ENCODE measurements around the gene GNB5. TPM values are rescaled to one million over a fixed set of nuclear protein-coding genes. Genes with fewer than 3 reads are reported as not detected.

GNB5 gene
- total RNA-seq, 1 experiment from 2014 or later, result 29.8 TPM

DNA sequence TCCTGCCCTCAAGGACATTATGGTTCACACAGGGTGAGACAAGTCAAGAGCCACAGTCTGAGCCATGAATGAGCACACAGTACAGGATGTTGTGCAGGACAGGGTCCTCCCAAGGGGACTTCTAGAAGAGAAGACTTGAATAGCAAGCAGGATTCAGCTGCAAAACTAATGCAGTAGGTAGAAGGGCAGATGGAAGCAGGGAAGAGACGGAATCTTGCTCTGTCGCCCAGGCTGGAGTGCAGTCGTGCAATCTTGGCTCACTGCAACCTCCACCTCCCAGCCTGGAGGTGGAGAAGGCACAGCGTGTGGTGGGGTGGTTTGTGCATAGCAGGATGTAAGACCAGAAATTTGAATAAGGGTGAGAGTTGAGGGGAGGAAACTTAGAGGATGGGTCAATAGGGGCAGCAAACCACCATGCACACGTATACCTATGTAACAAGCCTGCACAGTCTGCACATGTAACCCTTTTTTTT lies 86.6 kb downstream of the GNB5 start:
- Histone ChIP-seq H4K5ac (ENCODE audit: insufficient read length, low read depth, low read length) (no peak overlapping the region), H3K4ac (ENCODE audit: low read depth, low read length) (no peak overlapping the region), H2AK5ac (ENCODE audit: insufficient read length, low read length) (no peak overlapping the region), H3T11ph (ENCODE audit: low read length) (no peak overlapping the region), H4K20me1 (ENCODE audit: control insufficient read depth, insufficient read depth, insufficient read length) (no peaks in the 10 kb centered on the region), H4K91ac (ENCODE audit: insufficient read length, low read depth, low read length) (no peak overlapping the region), H2BK5ac (ENCODE audit: insufficient read length, low read length) (no peak overlapping the region), H4K8ac (replicated peaks; ENCODE audit: insufficient read length, low read depth, low read length) (no peak overlapping the region), H3K23me2 (ENCODE audit: insufficient read length, low read depth, low read length, poor library complexity, severe bottlenecking) (no peaks in the 10 kb centered on the region), H3K9ac (ENCODE audit: extremely low read depth, insufficient read length, low read length) (no peak overlapping the region), H2BK120ac (ENCODE audit: low read depth, low read length, poor library complexity, severe bottlenecking) (no peak overlapping the region), H3K79me2 (ENCODE audit: insufficient read depth, low read length) (no peaks in the 10 kb centered on the region), H3K23ac (ENCODE audit: insufficient read length, low read depth, low read length) (no peak overlapping the region), H3K14ac (ENCODE audit: insufficient read depth, low read length) (no peak overlapping the region), H2BK15ac (ENCODE audit: low read depth, low read length) (no peak overlapping the region), H2BK20ac (ENCODE audit: low read depth, low read length, poor library complexity, severe bottlenecking) (no peak overlapping the region), H3K4me1 (ENCODE audit: insufficient read depth, low read length) (peaks cover 3% of the 10 kb centered on the region; the same call in 1 of the 2 replicates), H3K79me1 (ENCODE audit: insufficient read depth, low read depth, low read length, poor library complexity, severe bottlenecking) (no peaks in the 10 kb centered on the region), H3K27me3 (ENCODE audit: insufficient read depth, low read length) (no peaks in the 10 kb centered on the region), H3K27ac (ENCODE audit: insufficient read length, low read depth, low read length) (no peak overlapping the region), H2AFZ (ENCODE audit: low read length) (no peak overlapping the region), H3K9me3 (ENCODE audit: control insufficient read depth, low read depth, low read length) (no peaks in the 10 kb centered on the region), H3K4me2 (ENCODE audit: insufficient read depth, insufficient read length, low read length) (no peak overlapping the region), H3K56ac (ENCODE audit: insufficient read length, low read depth, low read length) (no peak overlapping the region), H2BK12ac (ENCODE audit: insufficient read length, low read depth, low read length) (no peak overlapping the region), H3K18ac (ENCODE audit: insufficient read length, low read depth, low read length) (no peak overlapping the region)
- WGBS (ENCODE audit: extremely low coverage, insufficient read length, low lambda C conversion rate), result no CpG with 5 or more reads among the region's 5 CpGs
- TF ChIP-seq, protein P1, sequence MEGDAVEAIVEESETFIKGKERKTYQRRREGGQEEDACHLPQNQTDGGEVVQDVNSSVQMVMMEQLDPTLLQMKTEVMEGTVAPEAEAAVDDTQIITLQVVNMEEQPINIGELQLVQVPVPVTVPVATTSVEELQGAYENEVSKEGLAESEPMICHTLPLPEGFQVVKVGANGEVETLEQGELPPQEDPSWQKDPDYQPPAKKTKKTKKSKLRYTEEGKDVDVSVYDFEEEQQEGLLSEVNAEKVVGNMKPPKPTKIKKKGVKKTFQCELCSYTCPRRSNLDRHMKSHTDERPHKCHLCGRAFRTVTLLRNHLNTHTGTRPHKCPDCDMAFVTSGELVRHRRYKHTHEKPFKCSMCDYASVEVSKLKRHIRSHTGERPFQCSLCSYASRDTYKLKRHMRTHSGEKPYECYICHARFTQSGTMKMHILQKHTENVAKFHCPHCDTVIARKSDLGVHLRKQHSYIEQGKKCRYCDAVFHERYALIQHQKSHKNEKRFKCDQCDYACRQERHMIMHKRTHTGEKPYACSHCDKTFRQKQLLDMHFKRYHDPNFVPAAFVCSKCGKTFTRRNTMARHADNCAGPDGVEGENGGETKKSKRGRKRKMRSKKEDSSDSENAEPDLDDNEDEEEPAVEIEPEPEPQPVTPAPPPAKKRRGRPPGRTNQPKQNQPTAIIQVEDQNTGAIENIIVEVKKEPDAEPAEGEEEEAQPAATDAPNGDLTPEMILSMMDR (conservative IDR thresholded peaks at IDR 0.05), result no peak
- H3K4me1 Mint-ChIP-seq, result peaks cover 7 to 11% of the 10 kb centered on the region in 2 experiments
- no peaks in the 10 kb centered on the region for H3K27me3 Mint-ChIP-seq (ENCODE audit: low read depth)
- peak overlapping the region in 1 of 3 experiments; percentile 90; a peak in 1 of 7 replicates for H3K27ac Mint-ChIP-seq
- DNase-seq, result no peak
- no peaks in the 10 kb centered on the region for H3K36me3 Mint-ChIP-seq (ENCODE audit: insufficient read depth in 1 of 3, low read depth in 3 of 3)
- no peaks in the 10 kb centered on the region for H3K9me3 Mint-ChIP-seq
- no peak overlapping the region for H3K4me3 Mint-ChIP-seq

All from H9 (cell line).